ENCODE results near the gene ELAPOR1.

DNA sequence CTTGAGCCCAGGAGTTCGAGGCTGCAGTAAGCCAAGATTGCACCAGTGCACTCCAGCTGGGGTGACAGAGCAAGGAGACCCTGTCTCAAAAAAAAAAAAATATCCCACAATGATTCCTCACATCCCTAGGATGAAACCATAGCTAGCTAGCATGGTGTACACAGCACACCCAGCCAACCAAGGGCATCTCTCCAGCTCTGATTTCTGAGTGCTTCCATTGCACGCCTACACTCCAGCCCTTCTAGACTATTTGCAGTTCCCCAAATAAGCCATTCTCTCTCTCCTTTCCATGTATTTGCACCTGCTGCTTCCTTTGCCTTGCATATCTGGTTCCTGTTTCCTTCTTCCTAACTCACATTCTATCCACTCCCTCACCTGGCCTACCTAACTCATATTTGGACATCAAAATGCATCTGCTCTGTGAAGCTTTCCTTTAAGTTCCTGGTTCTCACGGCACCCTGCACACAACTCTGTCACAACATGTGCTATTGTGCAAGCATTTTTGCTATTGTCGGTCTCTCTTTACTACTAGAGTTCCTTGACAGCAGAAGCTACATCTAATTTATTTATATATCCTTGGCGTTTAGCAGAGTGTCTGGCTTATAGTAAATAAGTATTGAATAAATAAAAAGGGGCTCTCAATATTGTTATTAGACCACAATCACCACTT lies 2.4 kb upstream of the ELAPOR1 start:
- TF ChIP-seq CTCF (conservative IDR thresholded peaks at IDR 0.05 in 1 of 2, IDR thresholded peaks at IDR 0.05 in 1 of 2; ENCODE audit: low read depth in 1 of 2, low read length in 2 of 2) (no peak), EZH2 (IDR thresholded peaks at IDR 0.05; ENCODE audit: low read length, missing control alignments) (no peak)
